Calu3 (cell line): ENCODE results near the gene FKBP15. TPM values are rescaled to one million over a fixed set of nuclear protein-coding genes. Genes with fewer than 3 reads are reported as not detected.
"Not testable (repeated sequence)": the region's sequence is repeated elsewhere in the genome, so short reads cannot be mapped to it uniquely, and the experiment has no call there.

Source experiments
- BruUV-seq: library from RNA; stranded (reverse); fragments of 400-500 nt; replicated peaks from 2 replicates; lab custom pipeline; 2021; lab: Mats Ljungman, UMichigan
- CTCF ChIA-PET: fragments of 300-600 bp; sonication (Branson Sonifier 250); formaldehyde crosslinking; loops from one replicate; lab custom pipeline; 2022; ENCODE audit warnings: antibody characterized with exemption; lab: Charles Lee
- DNase-seq: peaks from one replicate; pipeline ENCODE4 v3.0.0; 2022
- H3K27ac Mint-ChIP-seq: one replicate; pipeline ENCODE4 v1.8.0; 2022; ENCODE audit warnings: mixed read lengths; ENCODE audit not compliant: unreplicated experiment
- H3K27me3 Mint-ChIP-seq: one replicate; pipeline ENCODE4 v1.8.0; 2022; ENCODE audit warnings: mixed read lengths; ENCODE audit not compliant: unreplicated experiment
- H3K36me3 Mint-ChIP-seq: one replicate; pipeline ENCODE4 v1.8.0; 2022; ENCODE audit warnings: mild to moderate bottlenecking, moderate library complexity, mixed read lengths; ENCODE audit not compliant: insufficient read depth, unreplicated experiment
- H3K4me1 Mint-ChIP-seq: one replicate; pipeline ENCODE4 v1.8.0; 2022; ENCODE audit warnings: mild to moderate bottlenecking, low read depth, mixed read lengths; ENCODE audit not compliant: unreplicated experiment
- H3K4me3 Mint-ChIP-seq: one replicate; pipeline ENCODE4 v1.8.0; 2022; ENCODE audit warnings: mild to moderate bottlenecking, low read depth, moderate library complexity, mixed read lengths; ENCODE audit not compliant: unreplicated experiment
- H3K9me3 Mint-ChIP-seq: one replicate; pipeline ENCODE4 v1.8.0; 2022; ENCODE audit warnings: low read depth, mixed read lengths; ENCODE audit not compliant: unreplicated experiment
- CTCF ChIP-seq: fragments of 200-600 bp; IDR thresholded peaks from one replicate; pipeline ENCODE4 v1.8.0; 2022; ENCODE audit warnings: antibody characterized with exemption; ENCODE audit not compliant: unreplicated experiment
- intact Hi-C: fragments of 100-400 bp; cut with micrococcal nuclease; formaldehyde crosslinking; loops from one replicate; pipeline ENCODE4 v1.10.0; 2022; ENCODE audit not compliant: unreplicated experiment
- total RNA-seq: library from RNA; stranded (reverse); gene quantifications from 2 replicates; pipeline ENCODE4 v1.2.3, GENCODE V29; 2022

The FKBP15 gene
- total RNA-seq, 1 experiment from 2014 or later: 19.2 TPM

GRCh38 chr9:113143432-113144227, 77.4 kb downstream of the FKBP15 start:
- H3K27ac Mint-ChIP-seq: no peak overlapping the region
- intact Hi-C loops: no loop called here
- BruUV-seq: no TSS peak
- no peak for TF ChIP-seq CTCF
- H3K36me3 Mint-ChIP-seq: no peaks in the 10 kb centered on the region
- peaks cover 39% of the 10 kb centered on the region for H3K27me3 Mint-ChIP-seq
- DNase-seq: no peak
- H3K4me3 Mint-ChIP-seq: no peak overlapping the region
- H3K4me1 Mint-ChIP-seq: no peaks in the 10 kb centered on the region
- CTCF ChIA-PET: interaction anchor here (0.5 to 0.6 kb wide), 2 partner anchors 53 to 376 kb away, joined by 4 to 6 read pairs; no protein-coding TSS in a partner anchor
- H3K9me3 Mint-ChIP-seq: no peaks in the 10 kb centered on the region

GRCh38 chr9:113140896-113141295, 80.2 kb downstream of the FKBP15 start:
- BruUV-seq, CTCF ChIA-PET: not testable (repeated sequence)

GRCh38 chr9:113139953-113140352, 81.1 kb downstream of the FKBP15 start:
- TF ChIP-seq CTCF: no peak
- Mint-ChIP-seq H3K36me3 (no peaks in the 10 kb centered on the region), H3K4me1 (no peaks in the 10 kb centered on the region), H3K4me3 (no peak overlapping the region), H3K9me3 (no peaks in the 10 kb centered on the region), H3K27me3 (peaks cover 22% of the 10 kb centered on the region), H3K27ac (no peak overlapping the region)
- intact Hi-C loops: no loop called here
- DNase-seq: no peak
- CTCF ChIA-PET: no interaction called here
- BruUV-seq: no TSS peak

More at GRCh38 chr9:113140896-113141295, 80.2 kb downstream of the FKBP15 start:
- peaks cover 23% of the 10 kb centered on the region for H3K27me3 Mint-ChIP-seq
- H3K36me3 Mint-ChIP-seq, H3K9me3 Mint-ChIP-seq, DNase-seq, H3K4me1 Mint-ChIP-seq, H3K4me3 Mint-ChIP-seq, H3K27ac Mint-ChIP-seq, intact Hi-C loops: not testable (repeated sequence)

DNA sequence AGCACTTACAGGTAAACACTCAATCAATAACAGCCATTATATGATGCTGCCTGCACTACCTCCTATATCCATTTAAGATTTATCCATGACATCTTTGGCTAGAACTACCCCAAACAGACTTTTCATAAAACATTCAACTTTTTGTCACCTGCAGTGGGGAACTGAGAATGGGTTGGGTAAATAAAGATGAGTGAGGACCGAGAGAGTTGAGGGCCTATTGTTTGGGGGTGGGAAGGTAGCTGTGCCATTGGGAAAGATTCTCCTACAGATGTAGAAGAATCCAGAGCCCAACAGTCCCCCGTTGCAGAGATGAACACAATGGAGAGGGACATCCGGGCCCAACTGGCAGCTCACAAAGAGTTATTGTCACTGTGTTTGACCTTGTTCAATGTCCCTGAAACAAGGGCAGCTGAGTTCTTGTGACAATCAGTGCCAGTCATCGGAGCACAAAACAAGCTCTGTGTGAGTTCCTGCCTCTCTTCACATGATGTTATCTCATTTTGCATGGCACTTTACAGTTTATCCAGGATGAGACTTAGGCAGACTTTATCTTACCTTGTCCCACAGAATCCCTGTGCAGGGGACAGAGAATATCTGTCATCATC, 81.8 kb downstream of the FKBP15 start:
- no TSS peak for BruUV-seq
- DNase-seq: no peak
- CTCF ChIA-PET: no interaction called here
- no peaks in the 10 kb centered on the region for H3K9me3 Mint-ChIP-seq
- no peak overlapping the region for H3K4me3 Mint-ChIP-seq
- peaks cover 22% of the 10 kb centered on the region for H3K27me3 Mint-ChIP-seq
- intact Hi-C loops: no loop called here
- no peak for TF ChIP-seq CTCF
- no peak overlapping the region for H3K27ac Mint-ChIP-seq
- no peaks in the 10 kb centered on the region for H3K4me1 Mint-ChIP-seq
- no peaks in the 10 kb centered on the region for H3K36me3 Mint-ChIP-seq
